Loucy (cell line): ENCODE data around the gene SLITRK2.

Source experiments
- H2AFZ ChIP-seq: fragments of 200-600 bp; sonication (generic); 2 replicates; pipeline ENCODE4 v1.6.0; 2016; ENCODE audit warnings: antibody characterized with exemption, mild to moderate bottlenecking, low read length, moderate library complexity
- H3F3A ChIP-seq: fragments of 200-600 bp; 2 replicates; pipeline ENCODE4 v1.6.0; 2016; ENCODE audit warnings: antibody characterized with exemption, low read depth, mild to moderate bottlenecking
- H3K27me3 ChIP-seq: fragments of 200-600 bp; sonication (generic); 2 replicates; pipeline ENCODE4 v1.6.1; 2014; ENCODE audit warnings: low read length, mild to moderate bottlenecking; ENCODE audit not compliant: insufficient read depth, poor library complexity, severe bottlenecking
- H3K36me3 ChIP-seq: fragments of 200-600 bp; sonication (generic); 2 replicates; pipeline ENCODE4 v1.6.1; 2016; ENCODE audit warnings: low read length; ENCODE audit not compliant: insufficient read depth
- H3K4me1 ChIP-seq: fragments of 200-600 bp; sonication (generic); 2 replicates; pipeline ENCODE4 v1.5.1; 2014; ENCODE audit warnings: low read length, mild to moderate bottlenecking; ENCODE audit not compliant: insufficient read depth, poor library complexity, severe bottlenecking
- H3K4me2 ChIP-seq: fragments of 200-600 bp; sonication (generic); 2 replicates; pipeline ENCODE4 v1.6.0; 2014; ENCODE audit warnings: antibody characterized with exemption, low read length, low read depth, mild to moderate bottlenecking; ENCODE audit not compliant: poor library complexity, severe bottlenecking
- H3K4me3 ChIP-seq: fragments of 200-600 bp; sonication (generic); 2 replicates; pipeline ENCODE4 v1.5.1; 2014; ENCODE audit warnings: low read length, mild to moderate bottlenecking, mixed read lengths; ENCODE audit not compliant: poor library complexity, severe bottlenecking
- H3K79me2 ChIP-seq: fragments of 200-600 bp; sonication (generic); 2 replicates; pipeline ENCODE4 v1.6.1; 2014; ENCODE audit warnings: low read length; ENCODE audit not compliant: insufficient read depth
- H3K9ac ChIP-seq: fragments of 200-600 bp; sonication (generic); 2 replicates; pipeline ENCODE4 v1.6.0; 2014; ENCODE audit warnings: mild to moderate bottlenecking, low read depth, low read length, moderate library complexity; ENCODE audit not compliant: poor library complexity, severe bottlenecking
- H3K9me2 ChIP-seq: fragments of 200-600 bp; sonication (generic); replicated peaks from 2 replicates; pipeline ENCODE4 v1.6.1; 2016; ENCODE audit warnings: low read depth, low read length, mixed read lengths
- H3K9me3 ChIP-seq: fragments of 200-600 bp; sonication (generic); 2 replicates; pipeline ENCODE4 v1.6.1; 2014; ENCODE audit warnings: mild to moderate bottlenecking, antibody characterized with exemption, low read length, low read depth; ENCODE audit not compliant: insufficient read depth
- H4K20me1 ChIP-seq: fragments of 200-600 bp; sonication (generic); 2 replicates; pipeline ENCODE4 v1.6.0; 2014; ENCODE audit warnings: antibody characterized with exemption, low read length, mild to moderate bottlenecking; ENCODE audit not compliant: insufficient read depth, poor library complexity, severe bottlenecking
- EZH2phosphoT487 ChIP-seq: fragments of 200-600 bp; IDR thresholded peaks from 2 replicates; pipeline ENCODE4 v1.6.1; 2018; ENCODE audit warnings: antibody characterized with exemption, mild to moderate bottlenecking, moderate library complexity, borderline replicate concordance
- TF ChIP-seq, protein P1 (sequence below): fragments of 200-600 bp; sonication (generic); conservative IDR thresholded peaks from 2 replicates; pipeline ENCODE4 v1.5.1; 2014; ENCODE audit warnings: mild to moderate bottlenecking, antibody characterized with exemption, low read length

Gene SLITRK2

DNA sequence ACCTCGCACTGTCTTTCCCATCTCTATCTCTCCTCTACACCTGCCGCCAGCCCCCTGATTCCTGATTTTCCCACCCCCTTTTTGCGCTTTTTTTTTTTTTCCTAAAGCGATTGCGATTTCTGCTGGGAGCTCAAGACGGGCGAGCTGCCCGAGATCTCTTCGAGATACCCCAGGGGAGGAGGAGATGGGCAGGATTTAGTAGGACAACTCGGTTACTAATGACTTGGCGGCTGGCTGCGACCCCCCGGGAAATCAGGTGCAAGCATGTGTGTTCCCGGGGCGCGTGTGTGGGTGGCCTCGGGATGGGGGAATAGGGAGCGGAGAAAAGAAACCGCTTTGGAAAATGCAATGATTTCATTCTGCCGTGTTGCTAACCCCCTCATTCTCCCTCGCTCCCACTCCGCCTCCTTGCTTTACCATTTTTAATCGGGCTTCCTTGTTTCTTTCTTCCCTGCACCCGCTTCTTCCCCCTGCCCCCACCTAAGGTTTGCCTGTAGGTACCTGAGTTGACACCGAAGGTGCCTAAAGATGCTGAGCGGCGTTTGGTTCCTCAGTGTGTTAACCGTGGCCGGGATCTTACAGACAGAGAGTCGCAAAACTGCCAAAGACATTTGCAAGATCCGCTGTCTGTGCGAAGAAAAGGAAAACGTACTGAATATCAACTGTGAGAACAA, 4.4 kb downstream of the SLITRK2 start:
- no peaks in the 10 kb centered on the region for H3K36me3 ChIP-seq
- H3K4me1 ChIP-seq: no peaks in the 10 kb centered on the region
- H4K20me1 ChIP-seq: no peaks in the 10 kb centered on the region
- TF ChIP-seq, protein P1, sequence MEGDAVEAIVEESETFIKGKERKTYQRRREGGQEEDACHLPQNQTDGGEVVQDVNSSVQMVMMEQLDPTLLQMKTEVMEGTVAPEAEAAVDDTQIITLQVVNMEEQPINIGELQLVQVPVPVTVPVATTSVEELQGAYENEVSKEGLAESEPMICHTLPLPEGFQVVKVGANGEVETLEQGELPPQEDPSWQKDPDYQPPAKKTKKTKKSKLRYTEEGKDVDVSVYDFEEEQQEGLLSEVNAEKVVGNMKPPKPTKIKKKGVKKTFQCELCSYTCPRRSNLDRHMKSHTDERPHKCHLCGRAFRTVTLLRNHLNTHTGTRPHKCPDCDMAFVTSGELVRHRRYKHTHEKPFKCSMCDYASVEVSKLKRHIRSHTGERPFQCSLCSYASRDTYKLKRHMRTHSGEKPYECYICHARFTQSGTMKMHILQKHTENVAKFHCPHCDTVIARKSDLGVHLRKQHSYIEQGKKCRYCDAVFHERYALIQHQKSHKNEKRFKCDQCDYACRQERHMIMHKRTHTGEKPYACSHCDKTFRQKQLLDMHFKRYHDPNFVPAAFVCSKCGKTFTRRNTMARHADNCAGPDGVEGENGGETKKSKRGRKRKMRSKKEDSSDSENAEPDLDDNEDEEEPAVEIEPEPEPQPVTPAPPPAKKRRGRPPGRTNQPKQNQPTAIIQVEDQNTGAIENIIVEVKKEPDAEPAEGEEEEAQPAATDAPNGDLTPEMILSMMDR: no peak
- no peak for TF ChIP-seq EZH2phosphoT487
- no peak overlapping the region for H3K4me2 ChIP-seq
- no peaks in the 10 kb centered on the region for H3K9me3 ChIP-seq
- no peak overlapping the region for H3K4me3 ChIP-seq
- no peak overlapping the region for H3K9ac ChIP-seq
- no peaks in the 10 kb centered on the region for H3K27me3 ChIP-seq
- H3K79me2 ChIP-seq: no peaks in the 10 kb centered on the region
- H2AFZ ChIP-seq: no peak overlapping the region
- H3K9me2 ChIP-seq: no peaks in the 10 kb centered on the region
- no peaks in the 10 kb centered on the region for H3F3A ChIP-seq

DNA sequence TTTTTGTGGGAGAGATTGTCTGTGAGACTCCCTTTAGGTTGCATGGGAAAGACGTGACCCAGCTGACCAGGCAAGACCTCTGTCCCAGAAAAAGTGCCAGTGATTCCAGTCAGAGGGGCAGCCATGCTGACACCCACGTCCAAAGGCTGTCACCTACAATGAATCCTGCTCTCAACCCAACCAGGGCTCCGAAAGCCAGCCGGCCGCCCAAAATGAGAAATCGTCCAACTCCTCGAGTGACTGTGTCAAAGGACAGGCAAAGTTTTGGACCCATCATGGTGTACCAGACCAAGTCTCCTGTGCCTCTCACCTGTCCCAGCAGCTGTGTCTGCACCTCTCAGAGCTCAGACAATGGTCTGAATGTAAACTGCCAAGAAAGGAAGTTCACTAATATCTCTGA, 5.5 kb downstream of the SLITRK2 start:
- Histone ChIP-seq H3K9me2 (no peaks in the 10 kb centered on the region), H3K4me2 (no peak overlapping the region), H3K36me3 (no peaks in the 10 kb centered on the region), H3K79me2 (no peaks in the 10 kb centered on the region), H3K9me3 (no peaks in the 10 kb centered on the region), H3K27me3 (no peaks in the 10 kb centered on the region), H2AFZ (no peak overlapping the region), H3K4me3 (no peak overlapping the region), H3K4me1 (no peaks in the 10 kb centered on the region), H3K9ac (no peak overlapping the region), H3F3A (no peaks in the 10 kb centered on the region), H4K20me1 (no peaks in the 10 kb centered on the region)
- no peak for TF ChIP-seq EZH2phosphoT487
- TF ChIP-seq, protein P1: no peak

DNA sequence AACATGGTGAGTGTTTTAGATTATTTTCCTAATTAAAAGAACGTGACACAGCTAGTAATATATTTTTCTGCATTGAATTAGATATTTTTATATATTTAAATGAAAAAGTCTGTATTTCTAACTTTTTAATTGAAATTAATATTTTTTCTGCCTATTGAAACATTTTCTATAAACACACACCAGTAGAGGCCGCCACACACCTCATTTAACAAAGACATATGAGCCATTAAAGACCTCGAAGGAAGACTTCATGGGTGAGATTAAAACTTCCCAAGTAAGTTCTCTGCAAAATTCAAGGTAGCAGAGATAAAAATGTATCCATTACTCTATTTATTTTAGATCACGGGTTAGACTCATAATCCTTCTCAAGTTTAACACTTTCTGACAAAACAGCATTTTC, 8.3 kb downstream of the SLITRK2 start:
- no peaks in the 10 kb centered on the region for H3K27me3 ChIP-seq
- no peaks in the 10 kb centered on the region for H3K36me3 ChIP-seq
- no peak overlapping the region for H3K4me3 ChIP-seq
- no peak overlapping the region for H3K4me2 ChIP-seq
- no peaks in the 10 kb centered on the region for H3K9me3 ChIP-seq
- no peak for TF ChIP-seq EZH2phosphoT487
- TF ChIP-seq, protein P1: peak; percentile 36
- no peak overlapping the region for H3K9ac ChIP-seq
- no peak overlapping the region for H2AFZ ChIP-seq
- H4K20me1 ChIP-seq: no peaks in the 10 kb centered on the region
- H3K79me2 ChIP-seq: no peaks in the 10 kb centered on the region
- H3K9me2 ChIP-seq: no peaks in the 10 kb centered on the region
- no peaks in the 10 kb centered on the region for H3K4me1 ChIP-seq
- no peaks in the 10 kb centered on the region for H3F3A ChIP-seq
